Adipose tissue (tissue), 3 donors: ENCODE data around the gene PPFIA4. TPM values are rescaled to one million over a fixed set of nuclear protein-coding genes. Genes with fewer than 3 reads are reported as not detected.

Experiments used
- H3K27ac ChIP-seq: one replicate; pipeline ENCODE4 v1.5.1; 2013; ENCODE audit warnings: low read depth, low read length
- WGBS, 3 donors: extraction: QIAGEN DNeasy Blood & Tissue Kit; methylation state at CpG; one replicate each; pipeline ENCODE4 v1.1.7; 2013; 5-methylcytosine and 5-hydroxymethylcytosine counted together
- polyA plus RNA-seq, 3 donors: library from polyadenylated mRNA; stranded (reverse); fragments of 200-250 nt; gene quantifications; one replicate each; pipeline ENCODE4 v1.2.3, GENCODE V29; 2013
- donor health status: healthy with polysubstance abuse.
- donor health status: Bipolar disorder and iron deficiency.
- donor health status: healthy.

PPFIA4 gene
- polyA plus RNA-seq, 3 donors: 0.10 to 0.79 (median 0.12) TPM

GRCh38 chr1:203104789-203105390 is 78.6 kb downstream of the PPFIA4 start:
- no peak overlapping the region for H3K27ac ChIP-seq

GRCh38 chr1:203112475-203112874 is 86.2 kb downstream of the PPFIA4 start:
- no peak overlapping the region for H3K27ac ChIP-seq
- WGBS, 3 donors: 29 to 57% (median 36%) methylated on average over 2 of the region's 2 CpGs

GRCh38 chr1:203113308-203113707 is 87.0 kb downstream of the PPFIA4 start:
- WGBS, 3 donors: 63 to 84% (median 67%) methylated on average over 4 of the region's 4 CpGs

GRCh38 chr1:203114202-203114601 is 87.9 kb downstream of the PPFIA4 start:
- WGBS, 3 donors: 61 to 81% (median 79%) methylated on average over 7 of the region's 7 CpGs
- H3K27ac ChIP-seq: no peak overlapping the region

More at GRCh38 chr1:203113308-203113707, 87.0 kb downstream of the PPFIA4 start:
- no peak overlapping the region for H3K27ac ChIP-seq

GRCh38 chr1:203116091-203116820 is 90.0 kb downstream of the PPFIA4 start:
- WGBS, 3 donors: 40 to 70% (median 70%) methylated on average over 10 of the region's 10 CpGs
- no peak overlapping the region for H3K27ac ChIP-seq

DNA sequence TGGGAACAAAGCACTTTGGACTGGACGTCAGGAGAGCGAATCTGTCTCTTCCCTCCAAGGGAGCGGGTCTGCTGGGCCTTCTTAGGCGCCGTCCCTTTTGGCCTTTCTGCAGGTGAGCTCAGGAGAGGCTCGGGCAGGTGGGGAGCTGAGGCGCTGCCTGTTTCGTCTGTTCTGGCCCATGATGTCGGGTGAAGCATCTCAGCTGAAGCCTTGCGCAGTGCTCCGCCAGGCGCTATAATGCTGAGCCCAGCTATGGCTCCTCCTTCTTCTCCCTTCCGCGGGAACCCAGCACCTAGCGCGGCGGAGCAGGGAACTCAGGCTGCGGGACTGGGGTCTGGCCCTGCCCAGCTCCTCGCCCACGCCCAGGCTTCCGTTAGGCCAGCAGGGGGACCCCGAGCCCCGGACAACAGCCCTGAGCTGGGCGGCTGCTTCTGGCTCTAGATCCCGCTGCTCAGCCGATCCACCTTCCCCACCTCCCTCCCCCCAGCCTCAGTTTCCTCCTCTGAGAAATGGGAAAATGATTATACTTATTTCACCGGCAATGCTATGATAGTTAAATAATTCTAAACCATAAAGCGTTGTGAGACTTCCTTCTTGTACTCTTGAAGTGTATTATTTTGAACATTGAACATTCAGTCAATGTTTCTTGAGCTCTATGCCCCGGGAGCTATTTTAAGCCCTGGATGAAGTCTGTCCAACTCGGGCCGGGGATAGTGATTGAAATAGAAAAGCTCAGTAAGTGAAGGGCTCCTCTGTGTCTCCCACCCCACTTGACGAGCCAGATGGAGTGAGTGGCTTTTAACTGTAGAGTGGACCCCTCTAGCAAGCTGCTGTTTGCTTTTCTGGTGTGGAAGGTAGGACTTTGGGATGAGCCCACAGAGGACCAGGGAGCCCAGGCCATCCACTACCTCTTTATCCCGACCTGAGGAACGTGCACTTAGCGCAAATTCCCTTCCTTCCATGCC is 91.6 kb downstream of the PPFIA4 start:
- no peak overlapping the region for H3K27ac ChIP-seq
- 19 to 30% (median 26%) methylated on average over 33 to 35 of the region's 35 CpGs for WGBS, 3 donors

- no peak overlapping the region for H3K27ac ChIP-seq
- WGBS, 3 donors: 66 to 77% (median 72%) methylated on average over 7 of the region's 7 CpGs
These were observed 94.2 kb downstream of the PPFIA4 start for GRCh38 chr1:203120325-203121153.

GRCh38 chr1:203121186-203122015 is 95.1 kb downstream of the PPFIA4 start:
- H3K27ac ChIP-seq: no peak overlapping the region
- WGBS, 3 donors: 47 to 77% (median 55%) methylated on average over 11 of the region's 11 CpGs

GRCh38 chr1:203122159-203122558 is 95.9 kb downstream of the PPFIA4 start:
- no peak overlapping the region for H3K27ac ChIP-seq
- whole genome bisulfite sequencing, 3 donors: 90 to 100% (median 91%) methylated on average over 2 of the region's 2 CpGs

DNA sequence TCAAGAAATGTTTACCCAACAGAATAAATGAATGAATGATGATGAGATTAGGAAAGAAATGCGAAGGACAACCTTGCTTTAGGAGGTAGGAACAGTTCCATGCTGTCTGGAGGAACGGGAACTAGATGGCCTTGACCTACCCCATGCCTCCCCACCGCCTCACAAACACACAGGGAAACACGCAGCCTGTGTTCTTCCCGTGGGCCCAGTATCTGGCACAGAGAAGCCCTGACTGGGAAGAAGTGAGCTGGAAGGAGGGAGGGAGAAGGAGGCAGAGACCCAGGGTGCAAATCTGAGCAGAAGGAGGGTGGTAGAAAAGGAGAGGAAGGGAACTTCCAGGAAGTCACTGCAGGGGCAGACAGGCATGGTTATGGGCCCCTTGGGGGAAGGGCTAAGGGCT is 97.7 kb downstream of the PPFIA4 start:
- no peak overlapping the region for H3K27ac ChIP-seq
- WGBS, 3 donors: 37 to 43% (median 42%) methylated on average over 5 of the region's 5 CpGs

DNA sequence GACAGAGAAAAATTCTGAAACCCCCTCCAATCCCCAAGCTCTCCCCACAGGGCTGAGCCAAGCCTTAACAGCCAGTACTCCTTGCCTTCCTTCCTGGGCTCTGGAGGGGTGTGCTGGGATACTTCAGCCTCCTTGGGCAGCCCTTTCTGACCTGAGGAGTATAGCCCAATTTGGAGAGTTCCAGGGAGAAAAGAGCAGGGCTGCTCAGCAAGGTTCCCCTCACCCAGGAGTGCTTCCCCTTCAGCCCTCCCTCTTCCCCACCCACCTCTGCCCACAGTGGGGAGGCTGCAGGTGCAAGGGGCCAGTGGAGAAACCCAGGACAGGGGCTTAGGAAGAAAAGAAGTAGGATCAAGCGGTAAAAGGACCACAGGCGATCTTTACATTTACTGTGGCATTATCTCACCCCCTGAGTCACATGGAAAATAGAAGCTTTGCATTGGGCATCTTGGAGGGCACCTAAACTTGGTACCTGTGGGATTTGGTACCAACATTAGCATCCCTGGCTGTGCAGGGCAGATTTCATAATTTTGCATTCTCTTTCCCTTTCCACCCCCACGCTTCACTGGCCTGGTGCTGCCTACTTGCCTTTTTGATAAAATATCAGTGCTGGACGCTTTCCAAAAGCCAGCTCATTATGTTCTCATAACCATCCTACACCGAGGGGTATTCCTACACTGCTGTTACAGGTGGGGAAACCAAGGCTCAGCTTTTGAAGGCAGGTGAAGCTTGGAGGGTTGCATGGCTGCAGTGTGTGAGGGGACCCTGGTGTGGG is 98.4 kb downstream of the PPFIA4 start:
- 50 to 68% (median 61%) methylated on average over 5 of the region's 5 CpGs for WGBS, 3 donors
- no peak overlapping the region for H3K27ac ChIP-seq

GRCh38 chr1:203126151-203126865 is 100.0 kb downstream of the PPFIA4 start:
- no peak overlapping the region for H3K27ac ChIP-seq
- 28 to 36% (median 35%) methylated on average over 8 of the region's 8 CpGs for WGBS, 3 donors

GRCh38 chr1:203126866-203127665 is 100.8 kb downstream of the PPFIA4 start:
- no peak overlapping the region for H3K27ac ChIP-seq
- WGBS, 3 donors: 23 to 27% (median 26%) methylated on average over 11 to 12 of the region's 12 CpGs

- 1 to 2% (median 2%) methylated on average over 49 to 51 of the region's 51 CpGs for WGBS, 3 donors
- no peak within 1 kb of the TSS for H3K27ac ChIP-seq
These were observed 101.6 kb downstream of the PPFIA4 start, which contains the start of gene ADORA1 for GRCh38 chr1:203127666-203128430. ADORA1 (plus strand) TSS chr1:203127726; CDS start chr1:203128842, 1,116 bp downstream.

DNA sequence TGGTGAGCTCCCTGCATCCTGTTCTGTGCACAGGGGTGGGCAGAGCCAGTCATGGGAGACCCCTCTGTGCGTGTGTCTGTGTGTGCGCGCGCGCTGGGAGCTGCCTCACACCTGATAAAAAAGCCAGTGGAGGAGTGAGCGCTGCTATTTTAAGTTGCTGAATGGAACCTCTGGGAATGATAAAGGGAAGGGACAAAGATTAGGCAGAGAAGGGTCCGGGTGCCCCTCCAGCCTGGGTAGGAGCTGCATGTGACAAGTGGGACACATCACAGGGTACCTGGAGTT is 102.1 kb downstream of the PPFIA4 start:
- 20 to 34% (median 30%) methylated on average over 7 of the region's 7 CpGs for WGBS, 3 donors
- H3K27ac ChIP-seq: no peak overlapping the region
